LNCaP clone FGC (cell line): Measurements from ENCODE around the gene FHL1.

Experiments
- DNase-seq: peaks from one replicate; pipeline ENCODE4 v3.0.0-alpha.2; 2011; ENCODE audit warnings: low read depth
- H3K4me3 ChIP-seq: 2 replicates; pipeline ENCODE4 v1.5.1; 2011; ENCODE audit warnings: mild to moderate bottlenecking, low read depth, low read length, control low read depth
- TF ChIP-seq, protein P1 (sequence below): IDR thresholded peaks from 2 replicates; pipeline ENCODE4 v1.5.1; 2012; ENCODE audit warnings: mild to moderate bottlenecking; ENCODE audit not compliant: control insufficient read depth, insufficient read depth; ENCODE audit errors: extremely low read depth

Gene FHL1

DNA sequence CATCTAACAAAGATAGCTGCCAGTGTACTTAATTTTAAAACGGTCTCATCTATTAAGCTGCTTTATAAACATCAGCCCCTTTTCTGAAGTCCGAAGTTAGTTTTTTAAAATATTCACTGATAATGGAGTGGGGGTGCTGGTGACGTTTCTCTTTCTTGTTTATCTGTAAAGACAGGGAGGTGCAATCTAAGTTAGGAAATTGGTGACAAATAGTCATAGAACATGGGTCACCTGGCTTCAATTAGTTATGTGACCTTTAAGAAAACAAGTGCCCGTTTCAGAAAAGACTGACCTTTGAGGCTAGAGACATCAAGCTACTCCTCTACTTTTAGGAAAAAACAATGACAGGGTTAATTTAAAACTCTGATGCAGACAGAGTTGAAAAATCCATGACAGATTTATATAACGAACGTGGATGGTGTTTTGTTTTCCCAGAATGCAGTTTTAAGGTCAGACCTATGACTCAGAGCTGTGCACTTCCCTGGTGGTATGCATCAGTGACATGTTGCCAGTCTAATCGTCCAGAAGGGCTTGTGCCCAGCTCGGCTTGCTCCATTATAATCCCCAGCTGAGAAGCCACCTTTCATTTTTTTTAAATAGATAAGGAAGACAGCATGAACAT lies 38.2 kb downstream of the FHL1 start:
- TF ChIP-seq, protein P1, sequence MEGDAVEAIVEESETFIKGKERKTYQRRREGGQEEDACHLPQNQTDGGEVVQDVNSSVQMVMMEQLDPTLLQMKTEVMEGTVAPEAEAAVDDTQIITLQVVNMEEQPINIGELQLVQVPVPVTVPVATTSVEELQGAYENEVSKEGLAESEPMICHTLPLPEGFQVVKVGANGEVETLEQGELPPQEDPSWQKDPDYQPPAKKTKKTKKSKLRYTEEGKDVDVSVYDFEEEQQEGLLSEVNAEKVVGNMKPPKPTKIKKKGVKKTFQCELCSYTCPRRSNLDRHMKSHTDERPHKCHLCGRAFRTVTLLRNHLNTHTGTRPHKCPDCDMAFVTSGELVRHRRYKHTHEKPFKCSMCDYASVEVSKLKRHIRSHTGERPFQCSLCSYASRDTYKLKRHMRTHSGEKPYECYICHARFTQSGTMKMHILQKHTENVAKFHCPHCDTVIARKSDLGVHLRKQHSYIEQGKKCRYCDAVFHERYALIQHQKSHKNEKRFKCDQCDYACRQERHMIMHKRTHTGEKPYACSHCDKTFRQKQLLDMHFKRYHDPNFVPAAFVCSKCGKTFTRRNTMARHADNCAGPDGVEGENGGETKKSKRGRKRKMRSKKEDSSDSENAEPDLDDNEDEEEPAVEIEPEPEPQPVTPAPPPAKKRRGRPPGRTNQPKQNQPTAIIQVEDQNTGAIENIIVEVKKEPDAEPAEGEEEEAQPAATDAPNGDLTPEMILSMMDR: no peak
- no peak overlapping the region for H3K4me3 ChIP-seq
- DNase-seq: no peak

DNA sequence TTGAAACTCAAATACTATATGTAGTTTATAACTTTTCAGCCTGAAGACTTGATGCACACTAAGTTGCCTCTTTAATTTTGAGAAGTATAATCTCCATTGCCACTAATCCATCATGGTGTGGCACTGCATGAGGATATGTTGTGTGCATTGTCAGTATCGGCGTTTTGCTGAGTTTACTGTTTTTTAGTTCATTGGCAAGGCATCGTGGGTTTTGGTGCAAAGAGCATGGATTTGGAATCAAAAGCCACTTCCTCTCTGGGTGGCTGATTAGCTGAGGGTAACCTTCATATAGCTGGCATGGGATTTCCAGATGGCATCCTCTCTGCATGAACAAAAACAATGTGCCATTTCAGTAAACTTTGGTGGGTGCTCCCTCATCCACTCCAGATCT lies 38.7 kb downstream of the FHL1 start:
- no peak overlapping the region for H3K4me3 ChIP-seq
- TF ChIP-seq, protein P1: no peak
- no peak for DNase-seq

DNA sequence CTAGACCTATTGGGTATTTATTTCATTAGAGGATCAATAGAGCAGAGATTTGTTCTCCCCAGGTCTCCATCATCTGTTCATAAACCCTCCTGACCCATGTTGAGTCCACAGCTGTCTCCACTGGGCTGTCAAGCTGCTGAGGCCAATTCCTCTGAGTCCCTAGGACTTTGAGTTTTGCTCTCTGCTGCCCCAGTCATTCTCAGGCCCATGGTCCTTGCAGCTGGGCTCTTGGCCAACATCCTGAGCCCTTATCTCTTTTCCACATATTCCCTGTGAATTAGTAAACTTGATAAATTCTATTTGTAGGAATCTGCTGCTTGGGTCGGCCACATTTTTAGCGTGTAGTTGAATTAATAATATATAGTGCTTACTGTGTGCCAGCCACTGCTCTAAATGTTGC lies 41.9 kb downstream of the FHL1 start:
- DNase-seq: no peak

DNA sequence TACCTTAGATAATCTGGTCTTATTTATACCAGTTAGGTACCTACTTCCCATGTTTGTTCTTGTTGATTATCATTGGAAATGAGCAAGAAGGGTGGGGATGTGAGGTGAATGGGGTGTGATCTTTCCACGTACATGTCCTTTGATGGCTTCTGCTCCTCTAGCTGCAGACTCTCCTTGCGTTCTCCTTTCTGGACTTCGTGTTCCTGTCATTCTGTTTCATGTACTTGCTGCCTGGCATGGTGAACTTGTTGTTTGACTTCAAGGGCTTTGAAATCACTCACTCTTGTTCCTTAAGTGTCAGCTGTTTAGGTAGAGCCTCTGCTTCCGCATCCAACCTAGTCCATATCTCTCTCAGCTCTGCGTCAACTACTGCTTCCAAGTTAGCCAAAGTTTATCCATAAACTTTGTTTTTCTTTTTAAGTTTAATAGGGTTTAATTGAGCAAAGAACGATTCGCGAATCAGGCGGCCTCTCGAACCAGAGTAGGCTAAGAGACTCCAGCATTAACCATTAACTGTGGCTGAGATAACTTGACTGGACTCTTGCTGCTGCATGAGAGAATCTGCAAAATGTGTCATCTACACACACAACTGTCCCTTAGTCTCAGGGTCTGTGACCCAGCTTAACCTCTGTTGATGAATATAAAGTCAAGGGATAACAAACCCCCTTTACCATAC lies 42.8 kb downstream of the FHL1 start:
- TF ChIP-seq, protein P1: no peak
- H3K4me3 ChIP-seq: no peak overlapping the region
- DNase-seq: no peak

More for the DNA sequence above, 41.9 kb downstream of the FHL1 start:
- no peak overlapping the region for H3K4me3 ChIP-seq
- TF ChIP-seq, protein P1: no peak

DNA sequence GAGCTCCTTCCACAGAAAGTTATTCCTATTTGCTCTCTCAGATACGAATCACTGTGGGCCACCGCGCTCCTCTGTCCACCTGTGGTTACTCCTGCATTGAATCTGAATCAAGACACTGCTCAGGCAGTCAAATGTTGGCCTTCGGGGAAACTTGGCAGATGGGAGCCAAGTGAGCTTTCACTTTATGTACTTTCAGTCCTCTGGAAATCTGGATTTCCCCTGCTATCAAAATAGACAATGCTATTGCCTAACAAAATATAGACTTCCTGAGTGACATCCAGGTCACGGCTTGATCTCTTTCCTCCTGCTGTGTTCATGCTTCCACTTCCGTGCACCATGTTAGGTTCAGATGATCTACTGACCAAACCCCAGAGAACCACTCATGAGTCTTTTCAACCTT lies 43.8 kb downstream of the FHL1 start:
- no peak for DNase-seq
- TF ChIP-seq, protein P1: no peak
- H3K4me3 ChIP-seq: no peak overlapping the region

DNA sequence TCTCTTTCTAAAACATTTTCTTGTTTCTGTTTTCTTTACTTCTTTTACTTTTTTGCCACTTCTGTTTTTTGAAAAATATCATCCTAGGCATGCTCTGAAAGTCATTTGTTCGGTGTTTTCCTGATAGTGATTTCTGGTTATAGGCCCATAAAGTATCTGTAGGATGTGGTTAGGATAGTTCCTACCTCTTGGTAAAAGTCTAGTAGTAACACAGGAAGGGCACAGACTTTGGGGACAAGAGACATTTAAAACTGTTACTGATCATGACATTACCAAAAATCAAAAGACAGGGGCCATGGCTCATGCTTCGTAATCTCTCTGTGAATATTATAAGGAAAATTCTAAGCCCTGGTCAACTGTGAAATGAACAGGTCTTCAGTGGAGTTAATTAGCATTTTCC lies 44.8 kb downstream of the FHL1 start:
- H3K4me3 ChIP-seq: no peak overlapping the region
- DNase-seq: no peak
- TF ChIP-seq, protein P1: no peak
